Gastroesophageal sphincter (tissue), 3 donors: ENCODE measurements around the gene HSPBP1.

Source experiments
- POLR2A ChIP-seq, 2 donors: fragments of 450-650 bp; IDR thresholded peaks; one replicate each; pipeline ENCODE4 v1.6.1; 2017; ENCODE audit warnings: antibody characterized with exemption in 2 of 2, mild to moderate bottlenecking in 2 of 2, moderate library complexity in 1 of 2
- TF ChIP-seq, protein P1 (sequence below), 4 experiments: fragments of 200-600 bp in 2 of 4; fragments of 450-650 bp in 2 of 4; sonication (generic) in 1 of 4; IDR thresholded peaks; one replicate each; pipeline ENCODE4 v1.5.1; 2017 to 2019; ENCODE audit warnings: antibody characterized with exemption in 4 of 4, mild to moderate bottlenecking in 2 of 4, moderate library complexity in 2 of 4

DNA sequence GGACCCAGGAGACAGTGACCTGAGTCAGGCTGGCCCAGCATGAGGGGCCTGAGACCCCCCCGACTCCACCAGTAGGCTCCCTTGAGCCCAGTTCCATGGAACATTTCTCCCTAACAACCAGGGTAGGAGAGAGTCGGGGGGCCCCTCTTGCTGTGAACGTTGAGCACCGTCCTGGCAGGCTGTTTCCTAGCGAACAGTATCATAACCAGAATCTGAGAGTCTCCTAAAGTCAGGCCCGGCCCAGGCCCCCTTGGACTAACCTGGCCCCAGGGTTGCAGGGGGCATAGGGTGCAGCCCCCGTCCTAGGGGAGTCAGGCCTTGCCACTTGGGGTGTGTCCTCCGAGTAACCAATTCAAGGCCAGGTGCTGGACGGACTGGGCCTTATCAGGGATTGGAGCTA is 31.5 kb upstream of the HSPBP1 start:
- TF ChIP-seq, protein P1, sequence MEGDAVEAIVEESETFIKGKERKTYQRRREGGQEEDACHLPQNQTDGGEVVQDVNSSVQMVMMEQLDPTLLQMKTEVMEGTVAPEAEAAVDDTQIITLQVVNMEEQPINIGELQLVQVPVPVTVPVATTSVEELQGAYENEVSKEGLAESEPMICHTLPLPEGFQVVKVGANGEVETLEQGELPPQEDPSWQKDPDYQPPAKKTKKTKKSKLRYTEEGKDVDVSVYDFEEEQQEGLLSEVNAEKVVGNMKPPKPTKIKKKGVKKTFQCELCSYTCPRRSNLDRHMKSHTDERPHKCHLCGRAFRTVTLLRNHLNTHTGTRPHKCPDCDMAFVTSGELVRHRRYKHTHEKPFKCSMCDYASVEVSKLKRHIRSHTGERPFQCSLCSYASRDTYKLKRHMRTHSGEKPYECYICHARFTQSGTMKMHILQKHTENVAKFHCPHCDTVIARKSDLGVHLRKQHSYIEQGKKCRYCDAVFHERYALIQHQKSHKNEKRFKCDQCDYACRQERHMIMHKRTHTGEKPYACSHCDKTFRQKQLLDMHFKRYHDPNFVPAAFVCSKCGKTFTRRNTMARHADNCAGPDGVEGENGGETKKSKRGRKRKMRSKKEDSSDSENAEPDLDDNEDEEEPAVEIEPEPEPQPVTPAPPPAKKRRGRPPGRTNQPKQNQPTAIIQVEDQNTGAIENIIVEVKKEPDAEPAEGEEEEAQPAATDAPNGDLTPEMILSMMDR (IDR thresholded peaks at IDR 0.05), result no peak
- no peak for TF ChIP-seq POLR2A (IDR thresholded peaks at IDR 0.05)
